GM12875 (cell line): ENCODE measurements around the gene EBP.

Source experiments
- H3K4me3 ChIP-seq: one replicate; pipeline ENCODE4 v1.5.1; 2011; ENCODE audit warnings: low read depth, low read length, control low read depth
- CTCF ChIP-seq: IDR thresholded peaks from 2 replicates; pipeline ENCODE4 v1.5.1; 2011; ENCODE audit warnings: low read depth, mild to moderate bottlenecking, control low read depth, inconsistent platforms, low read length, moderate library complexity, borderline replicate concordance; ENCODE audit not compliant: insufficient read depth

The EBP gene

GRCh38 chrX:48491809-48492208 is 29.8 kb upstream of the EBP start:
- no peak for TF ChIP-seq CTCF

GRCh38 chrX:48492293-48492910 is 29.2 kb upstream of the EBP start:
- no peak overlapping the region for H3K4me3 ChIP-seq

More at GRCh38 chrX:48491809-48492208, 29.8 kb upstream of the EBP start:
- no peak overlapping the region for H3K4me3 ChIP-seq

GRCh38 chrX:48493890-48494364 is 27.7 kb upstream of the EBP start:
- TF ChIP-seq CTCF, result no peak
- H3K4me3 ChIP-seq, result no peak overlapping the region

More at GRCh38 chrX:48492293-48492910, 29.2 kb upstream of the EBP start:
- TF ChIP-seq CTCF, result no peak

GRCh38 chrX:48496660-48497059 is 24.9 kb upstream of the EBP start:
- H3K4me3 ChIP-seq, result no peak overlapping the region
- TF ChIP-seq CTCF, result no peak

- no peak for TF ChIP-seq CTCF
- H3K4me3 ChIP-seq, result no peak overlapping the region
Observed at GRCh38 chrX:48497871-48498270, 23.7 kb upstream of the EBP start.

- no peak overlapping the region for H3K4me3 ChIP-seq
- no peak for TF ChIP-seq CTCF
Observed at GRCh38 chrX:48498374-48498809, 23.2 kb upstream of the EBP start.

GRCh38 chrX:48504261-48504660 is 17.3 kb upstream of the EBP start:
- TF ChIP-seq CTCF, result no peak
- no peak overlapping the region for H3K4me3 ChIP-seq
